GM12892 (cell line): ENCODE results near the gene CAPZA2.

ENCODE experiments used
- POLR2A ChIP-seq: IDR thresholded peaks from 2 replicates; pipeline ENCODE4 v1.6.1; 2011; ENCODE audit warnings: low read depth, low read length, control low read depth
- POLR2AphosphoS5 ChIP-seq: IDR thresholded peaks from 2 replicates; pipeline ENCODE4 v1.6.1; 2011; ENCODE audit warnings: low read depth, low read length, control low read depth

DNA sequence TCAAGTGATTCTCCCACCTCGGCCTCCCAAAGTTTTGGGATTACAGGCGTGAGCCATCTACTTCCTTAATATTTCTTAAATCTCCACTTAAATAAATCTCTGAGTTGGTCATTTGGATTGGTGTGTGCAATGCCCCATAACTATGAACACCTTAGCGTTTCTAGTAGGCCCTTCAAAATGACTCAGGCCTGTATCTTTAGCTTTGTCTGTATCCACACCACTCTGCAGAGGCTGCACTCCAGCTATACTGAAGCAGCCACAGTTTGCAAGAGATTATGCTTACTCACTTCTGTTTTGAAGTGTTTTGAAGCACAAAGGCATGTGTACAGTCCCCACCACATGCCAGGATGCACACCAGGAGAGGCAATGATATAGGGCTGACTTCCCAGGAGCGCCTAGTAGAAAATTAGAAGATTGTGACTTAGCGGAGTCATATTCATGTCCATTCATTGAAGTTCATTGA lies 88.5 kb downstream of the CAPZA2 start:
- TF ChIP-seq POLR2A (no peak), POLR2AphosphoS5 (no peak)
